Lower leg skin (tissue), 4 donors: ENCODE data around the gene KRTAP19-2. TPM values are rescaled to one million over a fixed set of nuclear protein-coding genes. Genes with fewer than 3 reads are reported as not detected.

Source experiments
- DNase-seq, 2 donors: peaks; one replicate each; pipeline ENCODE4 v3.0.0-alpha.2; 2019; ENCODE audit warnings: low spot score in 2 of 2
- H3K4me3 ChIP-seq: fragments of 200-600 bp; sonication (generic); 2 replicates; pipeline ENCODE4 v1.5.1; 2017; ENCODE audit warnings: mild to moderate bottlenecking, low read depth; ENCODE audit not compliant: poor library complexity, severe bottlenecking
- POLR2A ChIP-seq, 2 donors: fragments of 450-650 bp; IDR thresholded peaks; one replicate each; pipeline ENCODE4 v1.6.1; 2016 to 2017; ENCODE audit warnings: antibody characterized with exemption in 2 of 2, mild to moderate bottlenecking in 1 of 2, moderate library complexity in 1 of 2
- WGBS, 2 donors: methylation state at CpG; one replicate each; pipeline ENCODE4 v1.1.5; 2018; 5-methylcytosine and 5-hydroxymethylcytosine counted together
- intact Hi-C: fragments of 100-400 bp; cut with DNase I; formaldehyde crosslinking; loops from one replicate; pipeline ENCODE4 v1.15.0; 2023; ENCODE audit warnings: low total_unique reads
- total RNA-seq, 4 donors: library from RNA; depleted of rRNA; stranded (reverse); fragments of >200 nt; gene quantifications; one replicate each; pipeline ENCODE4 v1.1.0, GENCODE V29; 2016
- TF ChIP-seq, protein P1 (sequence below), 3 donors: fragments of 450-650 bp; IDR thresholded peaks; one replicate each; pipeline ENCODE4 v1.5.1; 2016; ENCODE audit warnings: antibody characterized with exemption in 3 of 3, mild to moderate bottlenecking in 3 of 3, moderate library complexity in 2 of 3

Gene KRTAP19-2
- total RNA-seq, 4 donors from 2014 or later = 1.8 TPM; not detected in 3

DNA sequence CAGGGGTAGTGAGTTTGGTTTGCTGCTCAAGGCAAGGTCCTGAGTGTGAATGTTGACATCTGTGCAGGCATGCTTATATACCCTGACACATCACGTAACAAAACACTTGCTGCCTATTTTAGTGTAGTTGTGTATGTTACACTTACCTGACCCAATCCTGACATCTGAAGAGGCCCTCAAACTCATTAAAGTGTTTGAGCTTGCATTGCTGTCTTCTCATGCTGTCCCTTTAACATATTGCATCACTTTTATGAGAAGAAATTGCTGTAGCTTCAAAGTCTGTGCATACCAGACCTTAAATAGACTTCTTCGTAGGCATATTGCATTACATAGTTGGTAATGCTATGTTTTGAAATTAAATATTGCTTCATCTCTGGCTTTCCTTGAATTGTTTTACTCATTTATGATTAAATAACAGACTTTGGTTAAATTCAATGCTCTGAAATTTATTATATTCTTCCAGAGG, 4.8 kb upstream of the KRTAP19-2 start, which contains the start of gene KRTAP19-3:
Gene KRTAP19-3, minus strand, starts transcription at position 51 of the 466 bp plus-strand sequence. CDS start 56 bp downstream, outside the sequence.
- WGBS, 2 donors = 67 to 80% methylated on average over 2 of the region's 2 CpGs
- H3K4me3 ChIP-seq = no peak within 1 kb of the TSS
- TF ChIP-seq, protein P1, sequence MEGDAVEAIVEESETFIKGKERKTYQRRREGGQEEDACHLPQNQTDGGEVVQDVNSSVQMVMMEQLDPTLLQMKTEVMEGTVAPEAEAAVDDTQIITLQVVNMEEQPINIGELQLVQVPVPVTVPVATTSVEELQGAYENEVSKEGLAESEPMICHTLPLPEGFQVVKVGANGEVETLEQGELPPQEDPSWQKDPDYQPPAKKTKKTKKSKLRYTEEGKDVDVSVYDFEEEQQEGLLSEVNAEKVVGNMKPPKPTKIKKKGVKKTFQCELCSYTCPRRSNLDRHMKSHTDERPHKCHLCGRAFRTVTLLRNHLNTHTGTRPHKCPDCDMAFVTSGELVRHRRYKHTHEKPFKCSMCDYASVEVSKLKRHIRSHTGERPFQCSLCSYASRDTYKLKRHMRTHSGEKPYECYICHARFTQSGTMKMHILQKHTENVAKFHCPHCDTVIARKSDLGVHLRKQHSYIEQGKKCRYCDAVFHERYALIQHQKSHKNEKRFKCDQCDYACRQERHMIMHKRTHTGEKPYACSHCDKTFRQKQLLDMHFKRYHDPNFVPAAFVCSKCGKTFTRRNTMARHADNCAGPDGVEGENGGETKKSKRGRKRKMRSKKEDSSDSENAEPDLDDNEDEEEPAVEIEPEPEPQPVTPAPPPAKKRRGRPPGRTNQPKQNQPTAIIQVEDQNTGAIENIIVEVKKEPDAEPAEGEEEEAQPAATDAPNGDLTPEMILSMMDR (IDR thresholded peaks at IDR 0.05) = no peak
- no peak for TF ChIP-seq POLR2A (IDR thresholded peaks at IDR 0.05)
- DNase-seq = no peak
- intact Hi-C loops = no loop called here

DNA sequence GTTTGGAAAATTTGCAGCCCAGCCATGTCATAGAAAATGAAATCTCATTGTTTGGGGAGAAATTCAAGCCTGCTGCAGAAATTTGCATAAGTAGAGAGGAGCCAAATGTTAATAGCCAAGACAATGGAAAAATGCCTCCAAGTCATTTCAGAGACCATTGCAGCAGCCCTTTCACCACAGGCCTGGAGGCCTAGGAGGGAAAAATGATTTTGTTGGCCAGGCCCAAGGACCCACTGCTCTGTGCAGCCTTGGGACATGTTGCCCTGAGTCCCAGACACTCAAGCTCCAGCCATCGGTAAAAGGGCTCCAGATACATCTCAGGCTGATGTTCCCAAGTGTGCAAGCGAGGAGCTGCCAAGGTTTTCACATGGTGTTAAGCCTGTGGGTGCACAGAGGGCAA, 1.1 kb downstream of the KRTAP19-2 start:
- TF ChIP-seq, protein P1 (IDR thresholded peaks at IDR 0.05) = no peak
- no peak for TF ChIP-seq POLR2A (IDR thresholded peaks at IDR 0.05)
- 73 to 90% methylated on average over 2 of the region's 2 CpGs for WGBS, 2 donors
- intact Hi-C loops = no loop called here
- no peak for DNase-seq
- H3K4me3 ChIP-seq = no peak overlapping the region

DNA sequence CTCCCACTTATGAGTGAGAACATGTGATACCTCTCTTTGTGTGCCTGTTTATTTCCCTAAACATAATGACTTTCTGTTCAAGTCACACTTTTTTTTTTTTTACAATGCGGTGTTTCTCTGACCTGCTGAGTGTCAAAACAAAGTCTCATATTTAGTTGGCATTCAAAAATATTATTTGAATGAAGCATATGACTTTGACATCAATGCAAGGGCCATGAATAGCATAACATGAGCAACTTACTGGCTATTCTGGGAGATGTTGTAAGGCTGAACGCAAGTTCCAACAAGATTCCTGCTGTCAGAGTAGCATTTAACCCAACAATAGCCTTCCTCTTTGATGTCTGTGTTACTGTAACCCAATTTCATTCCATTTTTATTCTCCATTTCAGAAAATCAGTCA, 5.1 kb downstream of the KRTAP19-2 start:
- no peak for TF ChIP-seq POLR2A (IDR thresholded peaks at IDR 0.05)
- TF ChIP-seq, protein P1 (IDR thresholded peaks at IDR 0.05) = no peak
- intact Hi-C loops = no loop called here
- 40 to 51% methylated on average over 2 of the region's 2 CpGs for whole genome bisulfite sequencing, 2 donors
- no peak overlapping the region for H3K4me3 ChIP-seq
- no peak for DNase-seq

DNA sequence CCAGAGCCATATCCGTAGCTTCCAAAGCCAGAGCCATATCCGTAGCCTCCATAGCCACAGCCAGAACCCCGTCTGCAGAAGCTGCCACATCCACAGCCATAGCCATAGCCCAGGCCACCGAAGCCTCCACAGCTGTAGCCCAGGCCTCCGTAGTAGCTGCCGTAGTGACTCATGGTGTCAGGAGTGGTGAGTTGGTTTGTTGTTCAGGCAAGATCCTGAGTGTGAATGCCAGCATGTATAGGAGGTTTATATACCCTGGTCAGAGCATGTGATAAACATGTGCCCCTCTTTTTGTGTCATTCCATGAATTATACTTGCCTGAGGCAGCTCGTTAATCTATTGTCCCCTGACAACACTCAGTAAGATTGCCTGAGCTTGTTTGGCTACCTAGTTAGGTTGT, 7.1 kb downstream of the KRTAP19-2 start, which contains the start of gene KRTAP19-1:
Gene KRTAP19-1, minus strand, starts transcription at position 223 of the 400 bp plus-strand sequence. Its CDS starts 50 bp downstream, at position 173.
- 77 to 80% methylated on average over 7 of the region's 7 CpGs for WGBS, 2 donors
- H3K4me3 ChIP-seq = no peak within 1 kb of the TSS
- intact Hi-C loops = no loop called here
- no peak for DNase-seq
- TF ChIP-seq, protein P1 (IDR thresholded peaks at IDR 0.05) = no peak
- TF ChIP-seq POLR2A (IDR thresholded peaks at IDR 0.05) = no peak

DNA sequence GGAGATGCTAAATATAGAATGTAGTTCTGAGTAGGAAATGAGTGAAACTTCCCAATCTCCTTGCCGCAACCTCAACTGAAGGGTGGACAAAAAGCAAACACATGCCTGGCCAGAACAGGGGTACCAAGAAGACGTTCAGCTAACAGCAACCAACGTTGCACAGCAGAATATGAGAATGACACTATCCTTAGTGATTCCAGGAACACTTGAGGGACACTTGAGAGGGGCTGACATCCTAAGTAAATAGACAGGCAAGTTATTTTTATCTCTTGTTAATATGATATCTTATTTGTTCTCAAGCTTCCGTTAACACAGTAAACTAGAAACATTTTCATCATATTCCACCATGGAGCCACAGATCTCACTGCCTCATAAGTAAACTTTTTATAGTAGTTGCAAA, 8.0 kb downstream of the KRTAP19-2 start:
- 69 to 75% methylated on average over 4 of the region's 4 CpGs for WGBS, 2 donors
- intact Hi-C loops = no loop called here
- no peak for DNase-seq
- TF ChIP-seq POLR2A (IDR thresholded peaks at IDR 0.05) = no peak
- TF ChIP-seq, protein P1 (IDR thresholded peaks at IDR 0.05) = no peak
- H3K4me3 ChIP-seq = no peak overlapping the region

DNA sequence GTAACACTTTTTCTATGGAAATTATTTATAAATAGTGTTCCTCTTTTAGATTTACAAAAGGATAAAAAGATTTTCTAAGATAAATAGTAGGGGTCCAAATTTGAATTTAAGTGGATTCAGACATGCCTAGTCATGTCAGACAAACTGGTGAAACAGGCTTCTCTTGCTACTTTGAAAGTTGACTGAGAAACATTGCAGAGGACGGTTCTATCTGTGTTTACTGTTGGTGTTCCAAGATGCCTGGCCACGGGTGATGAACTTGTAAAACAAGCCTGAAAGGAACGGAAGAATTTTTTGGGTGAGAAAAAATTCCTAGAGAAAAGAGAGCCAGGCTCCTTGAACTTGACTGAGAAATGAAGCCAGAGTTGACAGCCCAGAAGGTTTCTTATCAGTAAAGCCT, 9.2 kb downstream of the KRTAP19-2 start:
- H3K4me3 ChIP-seq = no peak overlapping the region
- 26 to 43% methylated on average over 3 of the region's 3 CpGs for WGBS, 2 donors
- DNase-seq = no peak
- intact Hi-C loops = no loop called here
- TF ChIP-seq, protein P1 (IDR thresholded peaks at IDR 0.05) = no peak
- no peak for TF ChIP-seq POLR2A (IDR thresholded peaks at IDR 0.05)
